ENCODE data around the gene SOSTDC1.
"Not testable (repeated sequence)": the region's sequence is repeated elsewhere in the genome, so short reads cannot be mapped to it uniquely, and the experiment has no call there.

The SOSTDC1 gene

DNA sequence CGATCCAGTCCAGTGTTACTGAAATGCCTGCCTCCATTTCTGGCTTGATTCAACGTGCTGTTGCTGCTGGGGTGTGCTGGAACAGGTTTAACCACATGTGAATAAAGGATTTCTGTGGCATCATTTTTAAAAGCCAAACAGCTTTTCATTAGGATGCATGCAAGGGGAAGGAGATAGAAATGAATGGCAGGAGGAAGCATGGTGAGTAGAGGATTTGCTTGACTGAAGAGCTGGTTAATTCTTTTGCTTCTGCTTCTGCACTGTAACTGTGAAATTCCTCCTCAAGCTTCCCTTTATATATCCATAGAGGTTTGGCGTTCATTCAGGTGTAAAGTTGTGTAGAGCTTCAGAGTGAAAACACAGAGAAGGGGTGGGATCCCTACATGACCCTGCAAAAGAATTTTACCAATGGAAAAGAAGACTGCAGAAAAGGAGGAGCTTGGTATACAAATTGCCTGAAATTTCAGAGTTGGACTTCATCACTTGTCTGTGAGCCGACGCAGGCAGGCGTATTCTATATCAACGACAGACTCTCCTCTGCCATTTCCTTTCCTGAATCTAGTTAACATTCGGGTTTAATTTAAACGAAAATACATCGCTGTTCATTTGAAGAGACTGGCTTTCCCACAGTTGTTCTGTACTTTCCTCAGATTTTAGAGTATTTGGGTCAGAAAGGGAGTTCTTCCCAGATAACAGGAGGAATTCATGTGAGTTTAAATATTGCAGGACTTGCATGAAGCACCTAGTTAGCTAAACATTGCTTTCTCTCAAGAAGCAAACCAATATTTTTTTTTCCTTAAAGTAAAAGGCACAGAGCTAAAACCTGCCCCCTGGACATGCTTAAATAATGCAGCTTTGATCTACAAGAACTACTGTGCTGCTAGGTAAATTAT, at the start of gene SOSTDC1:
SOSTDC1 (minus strand) TSS at position 270 of the 893 bp plus-strand sequence; CDS start at position 200, 70 bp downstream.
- DNase-seq (ENCODE audit: low spot score), result peak; percentile 47

- DNase-seq (ENCODE audit: low spot score), result no peak
These were observed 49.2 kb upstream of the SOSTDC1 start for GRCh38 chr7:16514729-16515128.

DNA sequence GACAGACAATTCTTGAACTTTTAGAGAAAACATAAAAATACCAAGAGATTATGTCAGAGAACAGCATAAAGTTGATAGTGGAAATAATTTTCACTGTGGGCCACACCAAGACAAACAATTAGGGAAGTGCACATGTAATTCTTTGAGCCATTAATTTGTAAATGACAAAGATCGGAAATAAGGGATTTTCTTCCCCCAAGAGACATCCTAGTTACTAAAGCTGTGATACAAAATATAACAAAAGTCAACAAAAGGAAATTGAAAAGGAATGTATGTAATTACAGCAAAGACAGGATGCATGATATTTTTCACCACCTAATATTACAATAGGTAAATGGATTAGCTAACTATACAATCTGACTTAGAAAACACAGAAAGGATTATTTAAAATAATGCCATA, 48.7 kb upstream of the SOSTDC1 start:
- DNase-seq (ENCODE audit: low spot score), result no peak

GRCh38 chr7:16512097-16512496, 46.6 kb upstream of the SOSTDC1 start:
- DNase-seq (ENCODE audit: low spot score), result no peak

DNA sequence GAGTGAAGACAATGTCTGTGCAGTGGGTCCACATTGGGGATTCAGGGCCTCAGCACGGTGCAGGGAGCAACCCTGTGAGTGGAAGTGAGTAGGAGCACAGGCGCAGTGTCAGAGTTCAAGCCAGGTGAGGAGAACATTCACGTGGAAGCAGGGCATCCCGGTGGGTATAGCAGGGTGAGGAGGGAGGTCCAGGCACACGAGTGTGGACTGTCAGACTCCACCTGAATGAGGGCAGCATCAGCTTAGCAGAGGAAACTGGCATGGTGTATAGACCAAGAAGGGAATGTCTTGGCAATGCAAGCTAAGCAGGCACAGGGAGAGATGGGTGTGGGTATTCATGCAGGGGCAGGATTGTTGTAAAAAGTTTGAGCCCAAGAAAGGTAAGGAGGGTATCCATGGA, 45.8 kb upstream of the SOSTDC1 start:
- no peak for DNase-seq (ENCODE audit: low spot score)

DNA sequence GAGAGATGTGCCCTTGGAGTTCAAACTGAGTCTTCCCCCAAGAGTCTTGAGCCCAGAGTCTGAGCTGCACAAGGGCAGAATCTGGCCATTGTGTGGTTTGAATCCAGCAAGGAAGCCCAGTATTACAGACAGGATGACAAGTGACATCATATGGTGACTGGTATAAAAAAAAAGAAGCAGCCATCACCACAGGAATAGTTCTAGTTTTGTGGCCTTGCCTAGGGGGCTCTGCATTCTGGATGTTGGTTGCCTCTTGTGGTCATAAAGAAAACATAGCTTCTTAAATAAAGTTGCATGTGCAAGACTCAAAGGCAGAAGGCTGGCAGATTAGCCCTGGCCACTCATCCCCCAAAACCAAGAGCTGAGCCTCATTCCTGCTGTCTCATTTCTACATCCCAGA, 44.3 kb upstream of the SOSTDC1 start:
- DNase-seq (ENCODE audit: low spot score), result no peak

DNA sequence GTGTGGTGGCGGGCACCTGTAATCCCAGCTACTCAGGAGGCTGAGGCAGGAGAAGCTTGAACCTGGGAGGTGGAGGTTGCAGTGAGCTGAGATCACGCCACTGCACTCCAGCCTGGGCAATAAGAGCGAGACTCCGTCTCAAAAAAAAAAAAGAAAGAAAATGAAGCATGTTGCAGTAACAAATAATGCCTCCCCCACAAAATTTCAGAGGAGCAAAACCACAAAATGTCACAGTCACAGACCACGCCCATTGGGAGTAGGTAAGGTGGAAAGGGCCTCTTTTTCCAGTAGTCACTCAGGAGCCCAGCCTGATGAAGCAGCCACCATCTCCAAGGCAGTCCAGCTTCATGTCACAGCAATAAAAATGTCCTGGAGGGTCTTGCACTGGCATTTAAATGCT, 40.9 kb upstream of the SOSTDC1 start:
- not testable (repeated sequence) for DNase-seq (ENCODE audit: low spot score)

- no peak for DNase-seq (ENCODE audit: low spot score)
These were observed 38.5 kb upstream of the SOSTDC1 start for GRCh38 chr7:16504019-16504418.

DNA sequence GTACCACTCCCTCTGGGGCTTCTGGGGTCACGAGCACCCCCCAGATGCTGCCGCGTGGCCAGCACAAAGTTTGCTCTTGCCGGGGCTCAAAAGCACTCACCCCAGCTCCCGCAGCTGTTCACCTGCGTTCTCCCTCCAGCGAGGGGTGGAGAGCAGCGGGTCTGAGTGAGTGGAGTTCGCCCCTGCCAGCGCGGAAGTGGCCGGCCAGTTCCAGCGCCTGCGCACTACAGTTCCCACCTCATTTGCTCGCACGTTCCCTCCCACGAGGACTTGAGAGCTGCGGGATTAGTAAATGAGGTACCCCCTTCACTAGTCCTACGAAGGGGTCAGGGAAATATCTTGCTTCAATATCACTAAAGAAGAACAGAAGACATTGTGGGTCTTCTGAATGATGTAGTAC, 36.8 kb upstream of the SOSTDC1 start:
- no peak for DNase-seq (ENCODE audit: low spot score)

DNA sequence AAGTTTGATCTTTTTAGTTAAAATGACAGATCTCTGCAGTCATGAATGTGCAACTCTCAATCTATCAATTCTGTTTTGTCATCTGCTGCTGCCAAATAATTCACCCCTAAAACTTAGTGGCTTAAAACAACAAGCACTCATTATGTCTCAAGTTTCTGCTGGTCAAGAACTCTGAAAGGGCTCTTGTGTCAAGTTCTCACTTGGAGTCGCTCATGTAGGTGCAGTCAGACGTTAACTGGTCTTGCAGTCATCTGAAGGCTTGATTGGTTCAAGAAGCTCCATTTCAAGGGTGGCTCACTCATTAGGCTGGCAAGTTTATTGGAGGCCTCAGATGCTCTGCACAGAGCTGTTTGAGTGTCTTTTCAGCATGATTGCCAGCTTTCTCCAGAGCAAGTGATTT, 32.6 kb upstream of the SOSTDC1 start:
- no peak for DNase-seq (ENCODE audit: low spot score)

GRCh38 chr7:16494955-16495719, 29.6 kb upstream of the SOSTDC1 start:
- no peak for DNase-seq (ENCODE audit: low spot score)

DNA sequence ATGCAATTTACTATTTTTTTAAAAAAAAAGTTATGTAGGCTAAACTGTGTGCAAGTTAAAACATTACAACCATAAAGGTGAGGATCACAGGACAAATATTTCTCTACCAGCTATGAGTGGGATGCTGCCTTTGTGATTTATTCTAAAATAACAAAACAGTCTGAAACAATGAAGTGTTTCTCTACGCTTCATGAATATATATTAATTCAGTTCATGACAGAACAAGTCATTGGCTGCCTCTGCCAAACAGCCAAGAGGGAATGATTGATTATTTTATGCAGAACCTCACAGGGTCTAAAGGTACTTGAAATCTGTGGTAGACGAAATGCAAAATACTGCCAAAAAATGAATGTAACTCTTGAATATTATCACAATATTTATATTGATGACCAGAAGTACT, 29.0 kb upstream of the SOSTDC1 start:
- no peak for DNase-seq (ENCODE audit: low spot score)

- no peak for DNase-seq (ENCODE audit: low spot score)
These were observed 27.7 kb upstream of the SOSTDC1 start for GRCh38 chr7:16493266-16493665.

DNA sequence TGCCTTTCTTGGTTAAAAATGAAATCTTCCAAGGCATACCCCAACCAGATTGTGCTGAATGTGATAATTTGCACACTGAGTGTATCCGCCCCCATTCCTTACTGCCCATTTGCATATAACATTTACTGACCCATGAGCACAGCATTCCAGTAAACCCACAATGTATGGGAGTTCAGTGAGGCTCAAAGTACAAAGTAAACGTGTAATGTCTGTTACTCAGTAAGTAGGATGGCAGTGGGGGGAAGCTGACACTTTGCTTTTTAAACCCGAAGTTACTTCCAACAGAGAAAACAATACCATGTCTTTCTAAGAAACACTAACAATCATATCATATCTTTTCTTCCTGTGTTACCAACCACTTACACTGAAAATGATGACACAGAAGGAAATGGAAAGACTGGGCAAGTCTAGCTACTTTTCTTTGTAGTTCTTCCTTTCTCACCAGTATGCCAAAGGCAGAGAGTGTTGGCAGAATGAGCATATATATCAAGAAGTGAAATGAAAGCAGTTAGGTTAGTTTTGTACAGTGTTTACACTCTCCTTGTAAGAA, 27.1 kb upstream of the SOSTDC1 start:
- peak; percentile 61 for DNase-seq (ENCODE audit: low spot score)

DNA sequence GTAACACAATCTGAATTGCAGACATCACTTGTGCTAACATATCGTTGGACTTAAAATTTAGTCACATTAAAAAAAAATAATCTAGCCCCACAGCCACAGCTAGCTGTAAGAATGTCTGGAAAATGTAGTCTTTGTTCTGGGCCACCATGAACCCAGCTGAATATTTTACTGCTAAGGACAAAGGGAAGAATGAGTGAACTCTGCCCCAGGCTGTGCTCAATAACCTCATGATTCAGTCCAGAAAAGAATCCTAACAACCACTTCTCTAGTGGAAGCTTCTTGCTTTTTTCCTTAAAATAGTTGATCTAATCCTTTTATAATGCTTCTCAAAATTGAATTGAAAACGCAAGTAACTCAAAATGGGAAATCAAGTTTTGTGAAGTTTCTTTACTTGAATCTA, 25.6 kb upstream of the SOSTDC1 start:
- DNase-seq (ENCODE audit: low spot score), result no peak

DNA sequence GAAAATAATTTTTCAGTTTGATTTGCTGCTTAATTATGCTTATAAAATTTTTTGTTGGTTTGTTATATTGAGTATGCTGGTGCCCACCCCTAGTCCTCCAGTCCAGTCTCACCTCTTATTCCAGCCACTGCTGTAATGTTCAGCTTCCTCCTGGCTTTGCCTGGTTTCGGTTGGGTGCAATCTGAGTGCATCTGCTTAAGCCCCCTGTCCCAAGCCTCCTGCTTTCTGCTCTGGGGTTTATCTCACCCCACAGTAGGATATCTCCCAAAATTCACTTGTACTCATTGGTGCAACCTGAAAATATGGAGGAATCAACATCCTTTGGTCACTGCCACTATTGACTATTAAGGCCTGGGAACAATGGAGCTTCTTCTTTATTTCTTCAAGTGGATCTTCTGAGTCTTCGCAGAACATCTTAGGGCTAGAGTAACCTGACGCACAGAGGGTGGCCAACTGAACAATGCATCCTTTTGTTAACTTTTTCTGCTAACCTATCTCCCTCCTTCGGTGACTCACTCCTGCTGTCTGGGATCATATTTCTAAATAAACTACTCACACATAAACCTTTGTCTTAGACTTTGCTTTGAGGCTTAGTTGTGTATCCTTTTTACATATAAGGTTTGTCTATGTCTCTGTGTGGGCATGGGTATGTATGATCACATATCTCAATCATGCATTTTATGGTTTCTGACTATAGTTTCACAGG, 19.1 kb upstream of the SOSTDC1 start:
- peak; percentile 50 for DNase-seq (ENCODE audit: low spot score)

DNA sequence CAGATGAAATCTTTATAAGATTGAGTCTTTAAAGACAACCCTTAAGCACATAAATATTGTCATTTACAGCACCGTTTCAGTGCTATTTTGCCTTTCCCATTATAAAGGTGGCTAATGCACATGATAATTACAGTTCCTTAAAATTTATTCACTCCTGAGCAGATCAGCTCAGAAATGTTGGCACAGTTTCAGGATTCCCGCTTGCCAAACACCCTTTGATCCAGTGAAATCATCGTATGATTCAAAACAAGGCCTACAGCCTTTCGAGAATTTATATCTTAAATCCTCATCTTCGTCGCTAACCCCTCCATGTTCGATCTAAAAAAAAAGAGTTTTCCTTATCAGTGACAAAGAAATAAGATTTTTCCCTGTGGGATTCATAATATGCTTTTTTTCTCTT, 14.1 kb upstream of the SOSTDC1 start:
- no peak for DNase-seq (ENCODE audit: low spot score)

DNA sequence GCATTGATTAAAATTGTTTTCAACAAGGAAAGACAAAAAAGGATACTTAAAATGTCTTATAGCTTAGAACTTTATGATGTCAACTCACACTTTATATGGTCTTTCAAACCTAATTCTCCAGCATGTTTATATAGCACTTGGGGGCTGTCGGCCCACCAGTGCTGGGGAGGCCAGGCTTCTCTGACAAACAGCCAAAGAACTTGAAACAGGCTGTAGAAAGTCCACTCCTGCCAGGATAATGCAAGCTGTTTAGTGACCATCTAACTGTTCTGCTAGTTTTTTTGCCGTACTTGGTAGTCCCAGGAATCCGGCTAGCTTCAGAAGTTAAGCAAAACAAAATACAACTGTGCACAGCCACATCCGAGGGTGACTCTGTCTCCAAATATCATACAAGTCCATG, 13.6 kb upstream of the SOSTDC1 start:
- DNase-seq (ENCODE audit: low spot score), result no peak

- DNase-seq (ENCODE audit: low spot score), result peak; percentile 44
These were observed 6.4 kb upstream of the SOSTDC1 start for GRCh38 chr7:16471933-16472332.

GRCh38 chr7:16463949-16464715, 1.4 kb downstream of the SOSTDC1 start:
- no peak for DNase-seq (ENCODE audit: low spot score)

- DNase-seq (ENCODE audit: low spot score), result no peak
These were observed 2.0 kb downstream of the SOSTDC1 start for GRCh38 chr7:16463520-16463919.

Measured in HuH-7 (cell line).